VCaP (cell line): ENCODE results near the gene LECT2.

Experiments
- H3K27ac ChIP-seq: fragments of 450-650 bp; 2 replicates; pipeline ENCODE4 v1.5.1; 2017
- TF ChIP-seq, protein P1 (sequence below): fragments of 450-650 bp; conservative IDR thresholded peaks from 2 replicates; pipeline ENCODE4 v1.5.1; 2017; ENCODE audit warnings: mild to moderate bottlenecking, moderate library complexity

The LECT2 gene

GRCh38 chr5:135966790-135967189 lies 12.0 kb upstream of the LECT2 start:
- TF ChIP-seq, protein P1, sequence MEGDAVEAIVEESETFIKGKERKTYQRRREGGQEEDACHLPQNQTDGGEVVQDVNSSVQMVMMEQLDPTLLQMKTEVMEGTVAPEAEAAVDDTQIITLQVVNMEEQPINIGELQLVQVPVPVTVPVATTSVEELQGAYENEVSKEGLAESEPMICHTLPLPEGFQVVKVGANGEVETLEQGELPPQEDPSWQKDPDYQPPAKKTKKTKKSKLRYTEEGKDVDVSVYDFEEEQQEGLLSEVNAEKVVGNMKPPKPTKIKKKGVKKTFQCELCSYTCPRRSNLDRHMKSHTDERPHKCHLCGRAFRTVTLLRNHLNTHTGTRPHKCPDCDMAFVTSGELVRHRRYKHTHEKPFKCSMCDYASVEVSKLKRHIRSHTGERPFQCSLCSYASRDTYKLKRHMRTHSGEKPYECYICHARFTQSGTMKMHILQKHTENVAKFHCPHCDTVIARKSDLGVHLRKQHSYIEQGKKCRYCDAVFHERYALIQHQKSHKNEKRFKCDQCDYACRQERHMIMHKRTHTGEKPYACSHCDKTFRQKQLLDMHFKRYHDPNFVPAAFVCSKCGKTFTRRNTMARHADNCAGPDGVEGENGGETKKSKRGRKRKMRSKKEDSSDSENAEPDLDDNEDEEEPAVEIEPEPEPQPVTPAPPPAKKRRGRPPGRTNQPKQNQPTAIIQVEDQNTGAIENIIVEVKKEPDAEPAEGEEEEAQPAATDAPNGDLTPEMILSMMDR = no peak
- no peak overlapping the region for H3K27ac ChIP-seq

GRCh38 chr5:135966165-135966564 lies 11.4 kb upstream of the LECT2 start:
- TF ChIP-seq, protein P1 = no peak
- no peak overlapping the region for H3K27ac ChIP-seq

DNA sequence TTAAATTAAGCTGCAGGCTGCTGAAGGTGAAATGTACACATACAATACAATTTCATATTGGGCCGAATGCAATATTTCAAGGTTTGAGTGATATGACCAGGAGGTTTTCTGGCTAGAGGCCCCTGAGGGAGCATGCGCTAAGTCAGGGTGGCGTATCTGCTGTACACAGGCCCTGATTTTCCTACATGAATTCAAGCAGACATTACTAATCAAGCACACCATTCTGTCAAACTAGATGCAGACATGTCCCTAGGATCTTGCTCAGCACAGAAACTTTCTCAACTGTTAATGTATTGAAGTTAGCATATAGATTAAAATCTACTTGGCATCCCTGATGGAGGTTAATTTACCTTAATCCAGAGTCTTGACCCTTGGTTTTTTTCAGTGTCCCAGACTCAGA lies 10.7 kb upstream of the LECT2 start:
- no peak overlapping the region for H3K27ac ChIP-seq
- TF ChIP-seq, protein P1 = no peak

DNA sequence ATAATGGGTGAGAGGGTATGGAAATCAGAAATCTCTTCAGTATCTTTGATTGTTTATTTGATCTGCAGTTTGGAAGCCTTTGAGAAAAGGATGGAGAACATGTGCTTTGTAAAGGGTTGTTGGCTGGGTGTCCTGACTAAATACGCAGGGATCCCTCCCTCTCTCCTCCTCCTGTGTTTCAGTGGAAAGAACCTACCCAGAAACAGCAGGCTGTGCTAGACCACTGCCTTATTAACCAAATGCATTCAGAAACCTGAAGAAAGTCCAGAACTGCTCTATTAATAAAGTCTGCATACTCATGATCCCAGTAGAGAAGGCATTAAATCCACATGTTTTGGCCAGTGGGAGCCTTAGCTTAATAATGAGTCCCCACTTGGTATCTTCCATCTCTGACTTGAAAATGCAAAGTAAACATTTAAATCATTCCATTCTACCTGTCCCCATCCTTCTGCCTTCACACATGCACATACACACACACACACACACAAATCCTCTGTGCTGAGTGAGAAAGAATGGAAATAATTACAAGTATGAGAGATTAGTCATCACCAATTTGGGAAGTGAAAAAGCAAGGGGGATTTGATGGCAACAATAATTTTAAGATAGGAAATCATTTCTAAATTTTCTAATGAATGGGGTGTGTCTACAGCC lies 10.0 kb upstream of the LECT2 start:
- no peak overlapping the region for H3K27ac ChIP-seq
- TF ChIP-seq, protein P1 = no peak

- H3K27ac ChIP-seq = no peak overlapping the region
- TF ChIP-seq, protein P1 = no peak
Measured at GRCh38 chr5:135955525-135955924, 742 bp upstream of the LECT2 start.

- TF ChIP-seq, protein P1 = no peak
- no peak overlapping the region for H3K27ac ChIP-seq
Measured at GRCh38 chr5:135953850-135954249, 933 bp downstream of the LECT2 start.

DNA sequence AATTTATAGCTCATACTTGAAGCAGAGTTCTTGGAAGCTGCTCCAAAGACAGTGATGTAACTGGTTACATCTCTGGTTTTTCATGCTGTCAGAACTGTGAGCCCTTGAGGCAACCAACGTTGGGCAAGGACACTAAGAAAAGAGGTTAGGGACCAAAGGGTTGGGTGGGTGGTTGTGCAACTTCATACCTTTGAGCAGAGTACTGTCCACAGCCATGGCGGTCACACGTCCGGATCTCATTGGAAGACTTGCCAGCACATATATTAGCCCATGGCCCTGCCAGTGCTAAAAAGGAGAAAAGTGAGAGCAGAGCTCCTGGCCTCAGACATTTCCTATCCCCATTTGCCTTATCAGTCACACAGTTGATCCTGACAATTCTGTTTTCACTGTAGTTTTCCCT lies 2.1 kb downstream of the LECT2 start:
- no peak overlapping the region for H3K27ac ChIP-seq
- TF ChIP-seq, protein P1 = no peak
